Hematopoietic multipotent progenitor cell treated with erythropoietin and hydrocortisone succinate and interleukin-3 and kit ligand, for 15 days (in vitro differentiated cells): ENCODE data around the gene LARP7.
"Not testable (repeated sequence)": the region's sequence is repeated elsewhere in the genome, so short reads cannot be mapped to it uniquely, and the experiment has no call there.

Experiments
- DNase-seq: peaks from one replicate; pipeline ENCODE4 v3.0.0-alpha.2; 2015; ENCODE audit warnings: low spot score

The LARP7 gene

DNA sequence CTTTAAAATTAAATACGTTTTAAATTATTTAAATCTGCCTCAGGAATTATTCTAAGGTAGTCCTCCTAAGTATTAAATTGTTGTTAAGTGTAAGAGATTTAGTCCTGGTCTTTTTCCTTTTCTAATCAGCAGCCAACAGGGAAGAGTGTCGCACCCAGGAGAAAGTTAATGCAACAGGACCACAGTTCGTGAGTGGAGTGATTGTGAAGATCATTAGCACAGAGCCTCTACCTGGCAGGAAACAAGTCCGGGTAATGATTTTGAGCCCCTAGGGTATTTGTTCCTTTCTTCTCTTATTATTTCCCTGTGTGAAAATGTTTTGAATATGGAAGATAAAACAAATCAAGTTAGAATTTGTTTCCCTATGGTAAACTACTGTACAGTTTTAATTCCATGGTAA lies 13.4 kb downstream of the LARP7 start:
- no peak for DNase-seq

DNA sequence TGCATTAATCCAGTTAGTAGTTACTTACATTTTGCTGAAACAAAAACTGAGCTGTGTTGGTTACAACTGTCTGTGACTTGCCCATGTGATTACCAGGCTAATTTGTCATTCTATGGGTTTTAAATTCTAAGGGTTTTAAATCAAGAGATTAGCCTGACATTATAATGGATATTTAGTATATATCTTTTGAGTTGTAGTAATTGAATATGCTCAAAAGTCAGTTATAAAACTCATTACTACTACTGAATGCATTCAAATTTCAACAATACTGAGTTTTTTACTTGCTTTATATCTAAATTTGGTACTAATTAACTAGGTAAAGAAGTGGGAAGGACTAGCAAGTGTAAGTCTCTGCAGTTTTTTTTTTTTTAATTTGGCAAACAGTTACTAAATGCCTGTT lies 14.7 kb downstream of the LARP7 start:
- no peak for DNase-seq

- DNase-seq = no peak
Observed at GRCh38 chr4:112652216-112652615, 15.3 kb downstream of the LARP7 start.

GRCh38 chr4:112655270-112655669 lies 18.3 kb downstream of the LARP7 start:
- no peak for DNase-seq

GRCh38 chr4:112656115-112656514 lies 19.2 kb downstream of the LARP7 start:
- DNase-seq = not testable (repeated sequence)

DNA sequence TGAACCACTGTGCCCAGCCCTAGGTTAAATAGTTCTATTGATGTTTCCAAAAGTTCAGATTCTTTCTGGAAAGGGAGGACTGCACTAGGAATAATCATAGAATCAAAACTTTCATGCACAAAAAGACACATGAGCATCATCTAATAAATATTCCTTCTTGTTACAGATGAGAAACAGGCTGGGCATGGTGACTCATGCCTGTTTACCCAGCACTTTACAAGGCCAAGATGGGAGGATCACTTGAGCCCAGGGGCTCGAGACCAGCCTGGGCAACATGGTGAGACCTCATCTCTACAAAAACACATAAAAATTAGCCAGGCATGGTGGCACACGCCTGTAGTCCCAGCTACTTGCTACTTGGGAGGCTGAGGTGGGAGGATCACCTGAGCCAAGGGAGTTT lies 27.7 kb downstream of the LARP7 start:
- no peak for DNase-seq

GRCh38 chr4:112668131-112668530 lies 31.2 kb downstream of the LARP7 start:
- no peak for DNase-seq

DNA sequence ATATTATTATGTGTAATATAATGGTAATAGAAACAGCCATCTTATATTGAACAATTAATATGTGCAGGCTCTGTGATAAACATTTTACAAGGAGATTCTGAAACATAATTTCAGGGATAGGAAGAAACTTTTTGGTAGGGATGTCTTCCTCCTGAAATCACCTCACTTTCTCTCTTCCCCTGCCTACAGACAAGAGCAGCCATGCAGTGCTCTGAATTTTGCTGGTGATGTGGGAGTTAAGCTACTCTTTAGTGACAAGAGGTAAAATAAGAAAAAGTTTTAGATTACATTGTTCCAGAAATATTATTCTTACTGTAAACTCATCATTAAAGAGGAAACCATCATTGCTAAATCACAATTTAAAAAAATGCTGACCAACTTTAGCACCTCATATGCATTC lies 36.1 kb downstream of the LARP7 start:
- DNase-seq = no peak

DNA sequence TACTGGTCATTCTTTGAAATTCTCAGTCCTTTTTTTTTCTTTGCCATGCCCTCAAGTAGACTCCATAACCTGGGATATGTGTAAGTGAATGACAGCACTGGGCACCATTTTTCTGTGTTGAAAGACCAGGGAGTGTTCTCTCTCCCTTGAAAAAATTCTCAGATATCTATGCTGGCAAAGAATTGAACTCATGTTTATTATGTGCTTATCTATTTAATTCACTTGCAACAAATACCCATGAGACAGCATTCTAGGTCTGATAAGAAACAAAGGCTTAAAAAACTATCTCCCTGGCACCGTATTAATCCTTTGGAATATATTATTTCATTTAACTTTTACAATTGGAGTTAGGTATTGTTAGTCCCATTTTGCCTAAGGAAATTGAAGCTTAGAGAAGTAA lies 36.7 kb downstream of the LARP7 start:
- DNase-seq = peak; percentile 14

DNA sequence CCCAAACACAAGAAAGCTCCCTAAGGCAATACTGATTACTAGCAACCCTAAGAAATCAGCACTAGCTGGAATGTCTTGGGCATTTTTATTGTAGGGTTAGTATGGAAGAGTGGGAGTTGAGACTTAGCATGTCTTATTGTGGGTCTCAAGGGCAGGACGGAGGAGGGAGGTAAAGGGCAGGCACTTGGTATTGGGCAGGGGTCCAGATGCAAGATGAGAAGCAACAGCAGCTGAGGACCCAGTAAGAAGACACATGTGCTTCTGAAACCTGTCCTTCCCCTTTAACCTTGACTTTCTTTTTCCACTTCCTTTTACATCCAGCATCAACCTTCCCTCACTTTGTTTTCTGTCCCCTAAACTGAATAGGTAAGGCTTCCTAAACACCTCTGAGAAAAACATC lies 37.4 kb downstream of the LARP7 start:
- no peak for DNase-seq

- DNase-seq = no peak
Observed at GRCh38 chr4:112677519-112678091, 40.7 kb downstream of the LARP7 start.

GRCh38 chr4:112680996-112681395 lies 44.1 kb downstream of the LARP7 start:
- DNase-seq = no peak

DNA sequence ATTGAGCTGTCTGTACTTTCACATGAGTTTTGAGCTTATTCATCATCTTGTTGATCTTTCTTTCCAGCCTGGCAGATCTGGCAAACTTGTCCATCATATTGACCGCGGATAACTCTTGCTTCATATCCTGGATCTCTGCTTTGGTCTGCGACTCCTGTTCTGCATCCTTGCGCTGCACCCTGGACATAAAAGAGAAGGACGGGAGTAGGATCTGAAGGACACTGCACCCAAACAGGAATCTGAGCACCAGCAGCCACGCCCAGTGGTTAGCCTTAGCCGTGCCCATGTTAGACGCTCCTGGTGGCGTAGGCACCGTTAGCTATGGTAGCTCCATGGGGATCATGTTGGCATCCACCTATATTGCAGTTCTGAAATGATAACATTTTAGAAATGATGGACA lies 56.6 kb downstream of the LARP7 start:
- DNase-seq = no peak

- DNase-seq = no peak
Observed at GRCh38 chr4:112700679-112701078, 63.7 kb downstream of the LARP7 start.

DNA sequence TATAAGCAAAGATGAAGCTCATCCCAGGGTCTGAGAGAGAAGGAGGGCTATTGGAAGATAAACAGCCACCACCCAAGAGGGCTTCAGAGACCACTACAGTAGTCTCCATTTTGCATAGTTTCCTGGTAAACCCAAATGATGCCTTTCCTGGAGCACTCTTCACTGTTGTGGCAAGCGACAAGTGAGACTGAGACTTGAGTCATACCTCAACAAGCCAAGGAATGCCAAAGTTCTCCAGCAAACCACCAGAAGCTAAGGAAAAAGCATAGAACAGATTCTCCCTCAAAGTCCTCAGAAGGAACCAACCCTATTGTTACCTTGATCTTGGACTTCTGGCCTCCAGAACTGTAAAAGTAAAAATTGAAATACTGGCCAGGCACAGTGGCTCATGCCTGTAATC lies 65.9 kb downstream of the LARP7 start:
- DNase-seq = no peak

DNA sequence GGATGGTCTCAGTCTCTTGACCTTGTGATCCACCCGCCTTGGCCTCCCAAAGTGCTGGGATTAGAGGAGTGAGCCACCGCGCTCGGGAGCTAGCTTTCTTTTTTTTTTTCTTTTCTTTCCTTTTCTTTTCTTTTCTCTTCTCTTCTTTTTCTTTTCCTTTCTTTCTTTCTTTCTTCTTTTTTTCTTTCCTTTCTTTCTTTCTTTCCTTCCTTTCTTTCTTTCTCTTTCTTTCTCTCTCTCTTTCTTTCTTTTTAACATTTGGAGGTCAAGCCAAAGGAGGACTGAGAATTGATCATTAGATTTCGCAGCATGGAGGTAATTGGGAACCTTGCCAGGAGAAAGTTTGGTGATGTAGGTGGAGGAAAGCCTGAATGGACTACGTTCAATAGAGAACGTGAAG lies 67.4 kb downstream of the LARP7 start:
- no peak for DNase-seq

- no peak for DNase-seq
Observed at GRCh38 chr4:112704991-112705845, 68.3 kb downstream of the LARP7 start.

DNA sequence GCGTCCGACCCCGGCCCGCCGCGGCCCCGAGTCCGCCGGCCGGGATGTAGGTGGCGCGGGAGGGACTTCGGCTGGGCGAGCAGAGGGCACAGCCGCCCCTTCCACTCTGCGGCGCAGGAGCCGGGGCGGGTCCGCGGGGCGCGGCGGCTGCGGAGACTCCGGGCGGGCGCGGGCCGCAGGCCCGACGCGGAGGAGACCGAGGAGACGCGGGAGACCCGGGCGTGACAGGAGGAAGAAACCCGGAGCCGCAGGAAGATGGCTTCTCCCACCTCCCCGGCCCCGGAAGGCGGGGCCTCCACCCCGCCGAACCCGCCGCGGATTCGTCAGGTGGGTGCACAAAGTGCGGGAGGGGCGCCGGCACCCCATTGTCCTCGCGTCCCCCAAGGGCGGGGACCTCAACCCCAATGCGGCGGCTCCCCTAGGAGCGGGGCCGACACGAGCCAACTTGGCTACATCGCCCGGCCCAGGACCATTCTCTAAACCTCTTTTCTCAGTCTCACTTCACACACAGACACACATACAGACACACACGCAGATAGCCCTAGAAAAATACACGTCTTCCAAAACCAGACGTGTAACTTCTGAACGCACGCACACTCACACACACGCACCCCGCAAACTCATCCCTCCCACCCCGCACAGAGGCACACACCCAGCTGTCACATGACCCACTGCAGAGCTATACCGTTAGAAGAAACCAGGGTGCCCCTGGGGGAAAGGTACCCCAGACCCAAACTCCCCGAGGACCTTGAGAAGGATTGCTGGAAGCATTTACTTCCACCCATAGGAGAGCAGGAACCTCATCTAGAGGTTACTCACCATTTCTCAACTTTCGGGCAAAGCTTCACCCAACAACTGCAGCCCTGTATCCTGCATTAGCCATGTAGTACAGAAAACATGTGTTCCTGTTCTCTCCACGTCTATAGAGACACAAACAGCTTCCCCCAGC lies 69.2 kb downstream of the LARP7 start:
- DNase-seq = not testable (repeated sequence)

GRCh38 chr4:112706840-112707207 lies 69.9 kb downstream of the LARP7 start:
- no peak for DNase-seq
